WTC11 (cell line): ENCODE results near the gene KAZN.

ENCODE experiments used
- AR ChIP-seq: fragments of 250-450 bp; sonication (Bioruptor Pico); IDR thresholded peaks from 2 replicates; pipeline ENCODE4 v1.9.0; 2021; ENCODE audit warnings: mild to moderate bottlenecking
- NFYB ChIP-seq: sonication (generic); formaldehyde crosslinking; conservative IDR thresholded peaks from 2 replicates; pipeline ENCODE4 v1.8.0; 2022; ENCODE audit warnings: low read depth, missing genetic modification reagents
- TF ChIP-seq, protein P1 (sequence below): sonication (generic); formaldehyde crosslinking; IDR thresholded peaks from 2 replicates; pipeline ENCODE4 v1.8.0; 2022; ENCODE audit warnings: mild to moderate bottlenecking, missing genetic modification reagents
- TF ChIP-seq, protein P2 (sequence below): fragments of 200-600 bp; IDR thresholded peaks from 2 replicates; pipeline ENCODE4 v1.8.0; 2022; ENCODE audit warnings: antibody characterized with exemption

DNA sequence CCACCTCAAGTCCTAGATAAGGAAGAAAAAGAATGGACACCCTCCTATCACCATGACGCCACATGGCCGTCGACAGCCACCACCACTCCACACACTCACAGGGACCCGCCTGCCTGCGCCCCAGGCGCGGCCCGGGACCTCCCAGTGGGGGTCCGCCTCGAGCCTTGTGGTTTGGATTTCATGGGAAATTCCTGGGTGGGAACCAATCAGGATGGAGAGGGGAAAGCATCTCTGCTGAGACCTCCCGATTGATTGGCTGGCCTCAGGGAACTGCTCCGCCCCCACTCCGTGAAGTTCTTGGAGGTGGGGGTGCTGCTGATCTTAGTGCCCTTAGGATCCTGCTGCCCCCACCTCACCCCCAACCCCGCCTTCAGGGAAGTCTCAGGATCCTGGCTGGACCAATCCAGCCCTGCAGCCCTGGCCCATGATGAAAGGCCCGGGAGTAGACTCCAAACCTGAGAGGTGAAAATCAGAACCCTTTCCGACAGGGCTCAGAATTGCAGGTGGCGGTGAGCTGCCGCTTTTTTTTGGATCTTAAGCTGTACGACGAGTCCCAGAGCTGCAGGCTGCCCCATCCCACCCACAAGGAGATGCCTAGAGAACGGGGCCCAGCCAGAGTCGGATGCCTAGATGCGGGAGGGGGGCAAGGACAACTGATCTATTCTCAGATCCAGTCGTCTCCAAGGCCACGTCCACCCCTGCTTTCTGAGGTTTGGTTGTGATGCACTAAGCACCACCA lies 526.0 kb downstream of the KAZN start:
- TF ChIP-seq AR (CRISPR knock-in tag) (no peak), NFYB (CRISPR knock-in tag) (peak; percentile 57)
- TF ChIP-seq, protein P1, sequence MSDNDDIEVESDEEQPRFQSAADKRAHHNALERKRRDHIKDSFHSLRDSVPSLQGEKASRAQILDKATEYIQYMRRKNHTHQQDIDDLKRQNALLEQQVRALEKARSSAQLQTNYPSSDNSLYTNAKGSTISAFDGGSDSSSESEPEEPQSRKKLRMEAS (CRISPR knock-in tag): no peak
- TF ChIP-seq, protein P2, sequence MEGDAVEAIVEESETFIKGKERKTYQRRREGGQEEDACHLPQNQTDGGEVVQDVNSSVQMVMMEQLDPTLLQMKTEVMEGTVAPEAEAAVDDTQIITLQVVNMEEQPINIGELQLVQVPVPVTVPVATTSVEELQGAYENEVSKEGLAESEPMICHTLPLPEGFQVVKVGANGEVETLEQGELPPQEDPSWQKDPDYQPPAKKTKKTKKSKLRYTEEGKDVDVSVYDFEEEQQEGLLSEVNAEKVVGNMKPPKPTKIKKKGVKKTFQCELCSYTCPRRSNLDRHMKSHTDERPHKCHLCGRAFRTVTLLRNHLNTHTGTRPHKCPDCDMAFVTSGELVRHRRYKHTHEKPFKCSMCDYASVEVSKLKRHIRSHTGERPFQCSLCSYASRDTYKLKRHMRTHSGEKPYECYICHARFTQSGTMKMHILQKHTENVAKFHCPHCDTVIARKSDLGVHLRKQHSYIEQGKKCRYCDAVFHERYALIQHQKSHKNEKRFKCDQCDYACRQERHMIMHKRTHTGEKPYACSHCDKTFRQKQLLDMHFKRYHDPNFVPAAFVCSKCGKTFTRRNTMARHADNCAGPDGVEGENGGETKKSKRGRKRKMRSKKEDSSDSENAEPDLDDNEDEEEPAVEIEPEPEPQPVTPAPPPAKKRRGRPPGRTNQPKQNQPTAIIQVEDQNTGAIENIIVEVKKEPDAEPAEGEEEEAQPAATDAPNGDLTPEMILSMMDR: no peak
